DMS79 (cell line): ENCODE measurements around the gene PRLH.
"Not testable (repeated sequence)": the region's sequence is repeated elsewhere in the genome, so short reads cannot be mapped to it uniquely, and the experiment has no call there.

Experiments
- DNase-seq: peaks from one replicate; lab custom pipeline; 2025; lab: John Stamatoyannopoulos, UW

PRLH gene

DNA sequence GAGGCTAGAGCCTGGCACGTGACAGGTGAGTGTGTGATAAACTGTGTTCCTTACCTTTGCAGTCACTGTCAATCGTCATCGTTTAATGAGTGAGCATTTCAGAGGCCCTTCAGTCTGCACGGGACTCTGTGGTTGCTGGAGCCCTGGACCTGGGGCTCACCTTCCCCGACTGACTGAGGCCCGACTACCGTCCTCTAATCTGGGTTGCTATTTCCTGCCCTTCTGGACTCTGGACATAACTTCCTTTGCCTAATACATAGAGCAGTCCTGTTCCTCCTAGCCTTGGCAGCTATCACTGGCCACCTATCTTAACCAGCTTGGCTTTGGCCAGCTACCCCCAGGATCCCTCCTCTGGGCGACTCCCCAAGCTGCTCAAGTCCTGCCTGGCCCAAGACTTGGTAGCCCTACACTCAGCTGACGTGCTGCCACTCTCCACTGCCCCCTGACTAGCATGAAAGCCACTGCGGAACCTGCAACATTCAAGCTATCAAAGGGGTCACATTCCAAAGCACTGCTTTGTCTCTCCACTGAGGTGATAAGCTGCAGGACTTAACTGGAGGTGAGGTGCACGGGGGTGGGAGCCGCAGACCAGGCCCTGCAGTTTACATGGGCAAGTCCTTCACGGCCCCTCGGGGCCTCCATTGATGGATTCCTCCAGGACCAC, 35.2 kb downstream of the PRLH start:
- DNase-seq, result no peak

GRCh38 chr2:237602409-237602808, 36.0 kb downstream of the PRLH start:
- DNase-seq, result no peak

- DNase-seq, result no peak
Observed at GRCh38 chr2:237603049-237603717, 36.8 kb downstream of the PRLH start.

DNA sequence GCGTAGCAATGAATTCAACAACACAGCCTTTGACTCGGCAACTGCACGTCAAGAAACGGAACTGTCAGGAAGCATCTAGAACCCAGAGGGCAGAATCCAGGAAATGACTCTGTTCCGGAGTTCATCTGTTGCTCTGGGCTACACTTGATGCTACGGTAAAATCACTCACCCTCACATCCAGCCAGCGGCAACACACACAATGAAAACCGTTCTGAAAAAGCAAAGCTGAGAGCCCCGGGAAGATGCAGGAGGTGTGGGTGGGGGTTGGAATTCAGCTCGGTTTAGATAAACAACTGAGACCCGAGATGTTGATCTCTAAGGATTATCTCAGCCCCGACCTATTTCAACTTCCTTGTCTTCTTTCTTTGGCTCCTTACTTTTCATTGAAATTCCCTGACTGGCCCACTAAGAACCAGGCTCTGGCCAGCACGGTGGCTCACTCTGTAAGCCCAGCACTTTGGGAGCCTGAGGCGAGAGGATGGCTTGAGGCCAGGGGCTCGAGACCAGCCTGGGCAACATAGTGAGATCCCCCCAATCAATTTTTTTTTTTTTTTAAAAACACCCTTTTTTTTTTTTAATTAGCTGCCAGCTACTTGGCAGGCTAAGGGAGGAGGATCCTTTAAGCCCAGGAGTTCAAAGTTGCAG, 37.5 kb downstream of the PRLH start:
- no peak for DNase-seq

GRCh38 chr2:237604391-237604790, 38.0 kb downstream of the PRLH start:
- no peak for DNase-seq

GRCh38 chr2:237604960-237605359, 38.6 kb downstream of the PRLH start:
- DNase-seq, result no peak

DNA sequence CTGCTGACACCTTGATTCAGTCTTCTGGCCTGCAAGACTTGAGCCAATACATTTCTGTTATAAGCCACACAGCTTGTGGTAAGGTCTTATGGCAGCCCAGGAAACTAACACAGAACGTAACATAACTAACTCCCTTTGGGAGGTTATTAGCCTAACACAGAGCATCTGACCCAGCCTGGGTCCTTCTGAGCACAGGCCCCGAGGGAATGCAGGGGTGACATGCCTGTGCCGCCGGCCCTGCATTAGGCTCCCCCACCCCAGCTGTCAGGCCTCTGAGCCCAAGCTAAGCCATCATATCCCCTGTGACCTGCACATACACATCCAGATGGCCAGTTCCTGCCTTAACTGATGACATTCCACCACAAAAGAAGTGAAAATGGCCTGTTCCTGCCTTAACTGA, 40.1 kb downstream of the PRLH start:
- DNase-seq, result not testable (repeated sequence)

DNA sequence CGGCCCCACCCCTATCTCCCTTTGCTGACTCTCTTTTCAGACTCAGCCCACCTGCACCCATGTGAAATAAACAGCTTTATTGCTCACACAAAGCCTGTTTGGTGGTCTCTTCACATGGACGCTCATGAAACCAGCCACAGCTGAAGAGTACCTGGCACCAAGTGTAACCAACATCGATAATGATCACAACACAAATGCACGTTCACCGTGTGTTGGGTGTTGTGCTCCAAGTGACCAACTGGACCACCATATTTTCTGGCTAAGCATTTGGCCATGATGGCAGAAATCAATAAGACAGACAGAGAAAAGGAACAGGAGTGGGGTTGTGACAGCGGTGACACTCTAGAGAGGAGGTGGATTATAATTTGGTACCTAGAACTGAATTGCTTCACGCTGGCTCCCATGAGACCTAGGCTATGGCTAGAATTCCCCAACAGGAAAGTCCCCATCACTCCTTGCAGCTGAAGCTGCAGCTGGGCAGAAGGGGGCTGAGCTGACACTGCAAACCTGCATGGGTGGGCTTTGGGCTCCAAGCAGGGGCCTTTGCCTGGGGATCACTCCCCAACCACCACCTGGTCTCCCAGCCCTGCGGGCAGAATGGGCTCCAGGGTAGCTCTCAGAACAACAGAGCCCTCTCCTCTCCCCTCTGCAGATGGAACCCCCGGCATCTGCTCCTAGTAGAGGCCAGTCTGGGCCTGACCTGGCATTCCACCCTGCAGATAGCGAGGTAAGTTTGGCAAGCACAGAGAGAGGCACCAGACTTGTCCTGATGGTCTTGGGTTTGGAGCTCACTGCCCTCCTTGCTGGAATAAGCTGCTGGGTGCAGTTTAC, 46.4 kb downstream of the PRLH start:
- no peak for DNase-seq

- DNase-seq, result no peak
Observed at GRCh38 chr2:237613679-237614078, 47.3 kb downstream of the PRLH start.

DNA sequence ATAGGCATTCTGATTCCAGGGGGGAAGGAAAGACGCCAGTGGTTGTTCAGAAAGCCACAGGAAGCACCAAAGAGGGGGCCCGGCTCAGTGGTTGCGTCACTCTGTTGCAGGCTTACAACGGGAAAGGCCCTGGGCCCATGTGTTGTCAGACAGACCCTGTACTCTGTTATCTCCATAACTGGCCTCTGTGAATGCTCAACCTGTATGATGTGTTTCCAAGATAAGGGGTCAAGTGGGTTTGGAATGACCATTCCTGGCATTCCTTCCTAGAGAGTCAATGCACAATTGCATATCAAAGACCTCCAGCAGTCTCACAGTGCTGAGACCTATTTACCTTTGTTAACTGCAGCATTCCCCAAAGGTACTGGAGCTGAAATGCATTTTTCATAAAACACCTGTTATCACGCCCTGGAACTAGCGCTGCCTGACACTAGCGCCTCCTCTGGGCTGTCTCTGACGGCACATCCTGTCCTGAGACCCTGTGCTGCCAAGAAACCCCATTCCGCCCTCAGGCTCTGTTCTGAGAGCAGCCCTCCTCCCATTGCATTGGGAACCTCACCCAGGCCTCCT, 47.9 kb downstream of the PRLH start:
- DNase-seq, result no peak

DNA sequence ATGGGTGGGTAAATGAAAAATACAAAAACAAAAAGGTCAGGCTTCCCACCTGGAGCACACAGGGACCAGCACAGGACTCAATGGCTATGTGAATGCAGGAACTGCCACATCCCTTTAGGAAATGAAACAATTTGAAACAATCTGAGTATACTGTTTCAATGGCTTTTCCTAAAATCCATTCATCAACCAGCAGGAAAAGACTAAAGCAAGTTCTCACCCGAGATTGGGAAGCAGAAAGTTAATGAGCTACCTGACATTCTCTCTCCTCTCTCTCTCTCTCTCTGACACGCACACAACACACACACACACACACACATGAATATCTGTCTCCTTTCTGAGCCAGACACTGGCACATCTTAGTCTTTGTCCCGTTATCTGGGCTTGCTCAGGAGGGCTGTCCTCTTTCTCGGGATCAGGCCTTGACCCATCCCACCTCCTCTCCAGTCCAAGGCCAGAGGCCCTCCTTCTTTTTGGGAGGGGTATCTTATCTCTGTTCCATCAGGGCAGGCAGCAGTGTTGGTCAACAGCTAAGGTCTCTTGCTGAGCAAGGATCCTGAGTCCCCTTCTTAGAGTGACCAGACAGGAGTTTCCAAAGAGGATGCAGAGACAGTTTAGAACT, 49.4 kb downstream of the PRLH start:
- no peak for DNase-seq

GRCh38 chr2:237616373-237616733, 50.0 kb downstream of the PRLH start:
- no peak for DNase-seq
